Glutamatergic neuron (in vitro differentiated cells): ENCODE measurements around the gene CIAO3. TPM values are rescaled to one million over a fixed set of nuclear protein-coding genes. Genes with fewer than 3 reads are reported as not detected.
"Not testable (repeated sequence)": the region's sequence is repeated elsewhere in the genome, so short reads cannot be mapped to it uniquely, and the experiment has no call there.

Source experiments
- DNase-seq: peaks from one replicate; pipeline ENCODE4 v3.0.0; 2022
- H3K27ac Mint-ChIP-seq: one replicate; pipeline ENCODE4 v1.8.0; 2020; ENCODE audit warnings: mild to moderate bottlenecking, mixed read lengths, inconsistent platforms; ENCODE audit not compliant: unreplicated experiment
- H3K27me3 Mint-ChIP-seq: one replicate; pipeline ENCODE4 v1.8.0; 2020; ENCODE audit warnings: mild to moderate bottlenecking, moderate library complexity, mixed read lengths, inconsistent platforms; ENCODE audit not compliant: unreplicated experiment
- H3K36me3 Mint-ChIP-seq: one replicate; pipeline ENCODE4 v1.8.0; 2020; ENCODE audit warnings: mild to moderate bottlenecking, mixed read lengths, inconsistent platforms; ENCODE audit not compliant: unreplicated experiment
- H3K4me1 Mint-ChIP-seq: one replicate; pipeline ENCODE4 v1.8.0; 2020; ENCODE audit warnings: mild to moderate bottlenecking, low read depth, mixed read lengths, inconsistent platforms; ENCODE audit not compliant: unreplicated experiment
- H3K4me3 Mint-ChIP-seq: one replicate; pipeline ENCODE4 v1.8.0; 2020; ENCODE audit warnings: mild to moderate bottlenecking, mixed read lengths, inconsistent platforms; ENCODE audit not compliant: unreplicated experiment
- H3K9me3 Mint-ChIP-seq: one replicate; pipeline ENCODE4 v1.8.0; 2020; ENCODE audit warnings: mild to moderate bottlenecking, moderate library complexity, mixed read lengths, inconsistent platforms; ENCODE audit not compliant: unreplicated experiment
- total RNA-seq: library from RNA; stranded (reverse); fragmentation: NEBNext Ultra II Directional; extraction: Animal tissue kit (Norgen Biotek cat#: 25700); gene quantifications from one replicate; pipeline ENCODE4 v1.2.1, GENCODE V29; 2021; ENCODE audit not compliant: unreplicated experiment
- TF ChIP-seq, protein P1 (sequence below): fragments of 200-600 bp; sonication (generic); IDR thresholded peaks from one replicate; pipeline ENCODE4 v1.5.0; 2021; ENCODE audit not compliant: partially characterized antibody, unreplicated experiment

The CIAO3 gene
- total RNA-seq, 1 donor from 2014 or later = 49.5 TPM

DNA sequence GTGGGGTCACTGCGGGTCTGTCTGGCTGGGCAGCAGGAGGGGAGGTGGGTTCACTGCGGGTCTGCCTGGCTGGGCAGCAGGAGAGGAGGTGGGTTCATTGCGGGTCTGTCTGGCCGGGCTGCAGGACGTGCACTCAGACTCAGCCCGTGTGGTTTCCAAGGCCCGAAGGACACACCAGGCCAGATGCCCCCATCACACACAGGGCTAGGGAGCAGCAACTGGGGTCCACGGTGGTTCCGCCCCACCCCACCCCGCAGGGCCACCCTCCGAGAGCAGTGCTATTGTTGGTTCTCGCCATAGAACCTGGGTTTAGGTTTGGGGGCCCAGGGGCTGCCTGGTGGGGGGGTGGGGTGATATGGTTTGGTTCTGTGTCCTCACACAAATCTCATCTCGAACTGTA is 5.8 kb upstream of the CIAO3 start:
- TF ChIP-seq, protein P1, sequence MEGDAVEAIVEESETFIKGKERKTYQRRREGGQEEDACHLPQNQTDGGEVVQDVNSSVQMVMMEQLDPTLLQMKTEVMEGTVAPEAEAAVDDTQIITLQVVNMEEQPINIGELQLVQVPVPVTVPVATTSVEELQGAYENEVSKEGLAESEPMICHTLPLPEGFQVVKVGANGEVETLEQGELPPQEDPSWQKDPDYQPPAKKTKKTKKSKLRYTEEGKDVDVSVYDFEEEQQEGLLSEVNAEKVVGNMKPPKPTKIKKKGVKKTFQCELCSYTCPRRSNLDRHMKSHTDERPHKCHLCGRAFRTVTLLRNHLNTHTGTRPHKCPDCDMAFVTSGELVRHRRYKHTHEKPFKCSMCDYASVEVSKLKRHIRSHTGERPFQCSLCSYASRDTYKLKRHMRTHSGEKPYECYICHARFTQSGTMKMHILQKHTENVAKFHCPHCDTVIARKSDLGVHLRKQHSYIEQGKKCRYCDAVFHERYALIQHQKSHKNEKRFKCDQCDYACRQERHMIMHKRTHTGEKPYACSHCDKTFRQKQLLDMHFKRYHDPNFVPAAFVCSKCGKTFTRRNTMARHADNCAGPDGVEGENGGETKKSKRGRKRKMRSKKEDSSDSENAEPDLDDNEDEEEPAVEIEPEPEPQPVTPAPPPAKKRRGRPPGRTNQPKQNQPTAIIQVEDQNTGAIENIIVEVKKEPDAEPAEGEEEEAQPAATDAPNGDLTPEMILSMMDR = no peak
- H3K36me3 Mint-ChIP-seq = no peaks in the 10 kb centered on the region
- H3K4me3 Mint-ChIP-seq = no peak overlapping the region
- peaks cover 6% of the 10 kb centered on the region for H3K4me1 Mint-ChIP-seq
- no peak for DNase-seq
- no peak overlapping the region for H3K27ac Mint-ChIP-seq
- H3K9me3 Mint-ChIP-seq = no peaks in the 10 kb centered on the region
- H3K27me3 Mint-ChIP-seq = peaks cover 3% of the 10 kb centered on the region

DNA sequence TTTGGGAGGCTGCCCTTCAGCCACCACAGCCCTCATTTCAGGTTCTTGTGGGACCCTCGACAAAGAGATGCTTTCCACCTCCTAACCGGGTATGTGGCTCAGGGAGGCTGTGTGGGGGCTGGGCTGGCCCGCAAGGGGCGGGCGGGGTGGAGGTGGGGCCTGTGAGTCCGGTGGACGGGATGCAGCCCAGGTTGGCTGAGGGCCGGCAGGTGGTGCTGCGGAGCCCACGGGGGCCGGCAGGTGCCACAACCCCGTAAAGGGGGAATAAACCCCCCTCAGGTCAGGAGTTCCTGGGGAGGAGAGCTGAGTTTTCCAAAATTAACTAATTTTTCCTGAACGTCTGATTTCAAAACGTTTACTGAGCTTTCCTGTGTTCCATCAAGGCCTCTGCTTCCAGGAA is 4.9 kb upstream of the CIAO3 start:
- Mint-ChIP-seq H3K27me3 (no peaks in the 10 kb centered on the region), H3K36me3 (no peaks in the 10 kb centered on the region), H3K9me3 (peaks cover 1% of the 10 kb centered on the region), H3K27ac (no peak overlapping the region), H3K4me1 (no peaks in the 10 kb centered on the region), H3K4me3 (no peak overlapping the region)
- no peak for DNase-seq
- TF ChIP-seq, protein P1 = peak; percentile 12

DNA sequence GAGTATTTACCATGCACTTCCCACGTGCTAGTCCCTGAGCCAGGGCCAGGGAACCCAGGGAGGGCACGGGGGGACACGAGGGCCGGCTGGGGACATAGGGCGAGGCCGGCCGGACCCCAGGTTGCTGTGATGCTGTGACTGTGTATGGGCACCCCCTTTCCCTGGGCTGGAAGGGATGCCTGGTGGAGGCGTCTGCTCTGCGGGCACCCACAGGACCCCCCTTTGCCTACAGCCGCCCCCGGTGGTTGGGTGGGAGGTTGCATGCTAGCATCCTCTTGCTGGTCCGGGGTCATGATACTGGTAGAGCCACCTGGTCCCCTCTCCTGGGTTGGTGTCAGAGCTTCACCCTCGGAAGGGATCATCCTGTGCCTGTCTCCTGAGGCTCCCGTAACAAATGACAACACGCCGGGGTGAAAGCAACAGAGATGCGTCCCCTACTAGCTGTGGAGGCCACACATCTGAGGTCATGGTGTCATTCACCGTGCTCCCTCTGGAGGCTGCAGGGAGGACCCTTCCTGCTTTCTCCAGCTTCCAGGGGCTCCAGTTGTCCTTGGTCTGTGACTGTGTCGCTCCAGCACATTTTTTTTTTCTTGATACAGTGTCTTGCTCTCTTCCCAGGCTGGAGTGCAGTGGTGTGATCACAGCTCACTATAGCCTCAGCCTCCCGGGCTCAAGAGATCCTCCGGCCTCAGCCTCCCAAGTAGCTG is 3.1 kb upstream of the CIAO3 start:
- Mint-ChIP-seq H3K27me3 (peaks cover 8% of the 10 kb centered on the region), H3K27ac (no peak overlapping the region), H3K36me3 (no peaks in the 10 kb centered on the region), H3K4me3 (no peak overlapping the region), H3K4me1 (no peaks in the 10 kb centered on the region), H3K9me3 (peaks cover 1% of the 10 kb centered on the region)
- TF ChIP-seq, protein P1 = peak; percentile 42
- DNase-seq = no peak

DNA sequence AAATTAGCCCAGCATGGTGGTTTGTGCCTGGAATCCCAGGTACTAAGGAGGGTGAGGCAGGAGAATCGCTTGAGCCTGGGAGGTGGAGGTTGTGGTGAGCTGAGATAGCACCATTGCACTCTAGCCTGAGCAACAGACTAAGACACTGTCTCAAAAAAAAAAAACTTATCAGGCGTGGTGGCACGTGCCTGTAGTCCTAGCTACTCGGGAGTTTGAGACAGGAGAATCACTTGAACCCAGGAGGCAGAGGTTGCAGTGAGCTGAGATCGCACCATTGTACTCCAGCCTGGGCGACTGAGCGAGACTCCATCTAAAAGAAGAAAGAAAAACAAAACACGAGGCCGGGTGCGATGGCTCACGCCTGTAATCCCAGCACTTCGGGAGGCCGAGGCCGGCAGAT is 2.1 kb upstream of the CIAO3 start:
- H3K9me3 Mint-ChIP-seq, H3K27me3 Mint-ChIP-seq, H3K4me3 Mint-ChIP-seq, DNase-seq, H3K27ac Mint-ChIP-seq, H3K36me3 Mint-ChIP-seq, H3K4me1 Mint-ChIP-seq: not testable (repeated sequence)

GRCh38 chr16:741986-742629 is 1.3 kb upstream of the CIAO3 start:
- no peak for DNase-seq
- Mint-ChIP-seq H3K27me3 (peaks cover 8% of the 10 kb centered on the region), H3K9me3 (peaks cover 4% of the 10 kb centered on the region), H3K36me3 (no peaks in the 10 kb centered on the region), H3K4me1 (no peaks in the 10 kb centered on the region), H3K4me3 (peak overlapping the region; percentile 84), H3K27ac (no peak overlapping the region)
- TF ChIP-seq, protein P1 = no peak
